ENCODE results near the gene BICDL1. TPM values are rescaled to one million over a fixed set of nuclear protein-coding genes. Genes with fewer than 3 reads are reported as not detected.

BICDL1 gene
- total RNA-seq, 1 donor from 2014 or later, result 9.0 TPM

DNA sequence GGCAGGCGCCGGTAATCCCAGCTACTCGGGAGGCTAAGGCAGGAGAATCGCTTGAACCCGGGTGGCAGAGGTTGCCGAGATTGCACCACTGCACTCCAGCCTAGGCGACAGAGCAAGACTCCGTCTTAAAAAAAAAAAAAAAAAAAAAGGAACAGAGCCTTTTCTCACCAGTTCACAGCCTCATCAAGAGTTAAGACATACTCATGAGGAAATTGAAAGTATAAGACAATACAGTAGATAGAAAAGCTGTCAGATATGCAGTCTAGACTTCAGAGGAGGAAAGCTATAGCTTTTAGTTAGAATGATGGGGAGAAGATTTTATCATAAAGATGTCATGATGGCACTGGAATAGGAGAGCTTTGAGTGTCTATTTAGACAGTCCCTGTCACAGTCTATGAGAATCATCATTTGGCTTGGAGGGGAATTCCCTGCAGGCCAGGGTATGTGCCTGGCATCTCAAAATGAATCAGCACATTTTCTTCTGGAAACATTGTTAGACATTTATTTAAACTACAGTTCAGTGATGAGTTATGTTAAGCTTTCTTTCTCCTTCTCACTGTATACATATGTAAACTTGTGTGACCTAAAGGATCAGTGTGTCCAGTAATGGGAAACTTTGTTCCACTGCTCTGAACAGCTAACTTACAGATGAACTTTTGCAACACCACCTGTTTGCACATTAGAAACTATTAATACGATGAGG, 130.4 kb downstream of the BICDL1 start:
- H3K27ac ChIP-seq, result no peak overlapping the region

DNA sequence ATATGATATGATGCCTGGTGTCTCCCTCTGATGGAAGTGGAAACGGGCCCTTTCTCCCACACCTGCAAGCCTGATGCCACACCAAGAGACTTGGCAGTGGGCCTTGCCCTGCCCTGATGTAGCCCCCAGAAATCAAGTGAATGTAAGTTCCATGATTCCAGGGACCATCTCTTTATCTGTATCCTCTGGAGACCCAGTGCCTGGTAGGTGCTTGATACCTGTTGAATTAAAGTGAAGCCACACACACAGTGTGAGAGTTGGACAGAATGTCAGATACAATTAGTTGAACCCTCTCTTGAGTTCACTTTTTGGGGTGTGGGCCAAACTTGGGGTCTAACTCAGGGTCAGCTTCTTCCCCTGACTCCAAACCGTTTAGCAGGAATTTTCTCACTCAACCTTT, 132.3 kb downstream of the BICDL1 start:
- ATAC-seq, result no peak
- Histone ChIP-seq H3K27me3 (ENCODE audit: low read depth) (no peaks in the 10 kb centered on the region), H3K4me1 (peaks cover 29% of the 10 kb centered on the region), H3K4me3 (no peak overlapping the region), H3K27ac (no peak overlapping the region), H3K9me3 (no peaks in the 10 kb centered on the region), H3K36me3 (peaks cover 2% of the 10 kb centered on the region)
- TF ChIP-seq CTCF (IDR thresholded peaks at IDR 0.05), result no peak
- intact Hi-C loops (cut with DNase I), result no loop called here
- DNase-seq, result no peak

More for the DNA sequence above, 130.4 kb downstream of the BICDL1 start:
- no peak for TF ChIP-seq CTCF (IDR thresholded peaks at IDR 0.05)
- H3K4me3 ChIP-seq, result no peak overlapping the region
- H3K27me3 ChIP-seq (ENCODE audit: low read depth), result no peaks in the 10 kb centered on the region
- H3K4me1 ChIP-seq, result peaks cover 42% of the 10 kb centered on the region
- intact Hi-C loops (cut with DNase I), result no loop called here
- H3K36me3 ChIP-seq, result peaks cover 6% of the 10 kb centered on the region
- ATAC-seq (no peak), DNase-seq (no peak)
- no peaks in the 10 kb centered on the region for H3K9me3 ChIP-seq

- H3K4me1 ChIP-seq, result peaks cover 34% of the 10 kb centered on the region
- ATAC-seq (no peak), DNase-seq (no peak)
- peaks cover 7% of the 10 kb centered on the region for H3K36me3 ChIP-seq
- intact Hi-C loops (cut with DNase I), result no loop called here
- no peaks in the 10 kb centered on the region for H3K27me3 ChIP-seq (ENCODE audit: low read depth)
- no peak overlapping the region for H3K27ac ChIP-seq
- no peaks in the 10 kb centered on the region for H3K9me3 ChIP-seq
- no peak overlapping the region for H3K4me3 ChIP-seq
- TF ChIP-seq CTCF (IDR thresholded peaks at IDR 0.05), result no peak
Measured at GRCh38 chr12:120121766-120122293, 132.8 kb downstream of the BICDL1 start.

DNA sequence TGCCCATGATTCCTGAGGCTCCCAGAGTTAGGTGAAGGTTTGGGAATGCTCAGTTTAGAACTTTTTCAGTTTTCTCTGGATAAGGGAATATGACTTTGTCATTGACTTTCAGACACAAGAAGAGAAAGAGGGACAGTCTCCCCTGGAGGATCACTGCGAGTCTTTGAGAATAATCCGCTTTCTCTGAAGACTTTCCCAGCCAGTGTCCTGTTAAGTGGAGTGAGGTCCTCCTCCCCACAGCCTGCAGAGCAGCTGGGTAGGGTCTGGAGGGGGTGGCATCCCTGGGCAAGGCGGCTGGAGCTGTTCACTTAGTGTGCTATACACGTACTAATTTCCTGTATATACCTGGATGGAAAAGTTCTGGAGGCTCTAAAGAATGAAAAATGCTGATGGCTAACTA, 136.0 kb downstream of the BICDL1 start:
- no peak overlapping the region for H3K4me3 ChIP-seq
- H3K27ac ChIP-seq, result no peak overlapping the region
- H3K4me1 ChIP-seq, result peaks cover 18% of the 10 kb centered on the region
- intact Hi-C loops (cut with DNase I), result no loop called here
- ATAC-seq (no peak), DNase-seq (no peak)
- peaks cover 39% of the 10 kb centered on the region for H3K36me3 ChIP-seq
- no peak for TF ChIP-seq CTCF (IDR thresholded peaks at IDR 0.05)
- no peaks in the 10 kb centered on the region for H3K27me3 ChIP-seq (ENCODE audit: low read depth)
- no peaks in the 10 kb centered on the region for H3K9me3 ChIP-seq

GRCh38 chr12:120125792-120126634, 137.0 kb downstream of the BICDL1 start:
- Histone ChIP-seq H3K9me3 (no peaks in the 10 kb centered on the region), H3K4me1 (peaks cover 17% of the 10 kb centered on the region), H3K36me3 (peaks cover 49% of the 10 kb centered on the region), H3K27ac (peak overlapping the region; percentile 67), H3K4me3 (no peak overlapping the region), H3K27me3 (ENCODE audit: low read depth) (no peaks in the 10 kb centered on the region)
- intact Hi-C loops (cut with DNase I), result no loop called here
- DNase-seq (no peak), ATAC-seq (peak; percentile 5 to 13)
- TF ChIP-seq CTCF (IDR thresholded peaks at IDR 0.05), result no peak
